Pancreas (tissue), 10 donors: ENCODE measurements around the gene KCNN3. TPM values are rescaled to one million over a fixed set of nuclear protein-coding genes. Genes with fewer than 3 reads are reported as not detected.
A peak's percentile ranks its signal among the peaks of the same experiment; 100 is the strongest.
"Not testable (repeated sequence)": the region's sequence is repeated elsewhere in the genome, so short reads cannot be mapped to it uniquely, and the experiment has no call there.

ENCODE experiments used
- ATAC-seq, 4 donors: fragments of 200-7000 bp; cut with Tn5 transposase; one replicate each; pipeline versions ENCODE4 v1.8.0 to v1.9.1; 2020; ENCODE audit warnings: mild to moderate bottlenecking in 4 of 4, moderate library complexity in 4 of 4
- DNase-seq, 6 donors: peaks; one replicate each; pipeline ENCODE4 v3.0.0-alpha.2; 2020
- FAIRE-seq: peaks from 2 replicates; lab custom pipeline; 2012; peaks lifted over from hg19 to GRCh38; lab: Jason Lieb, UNC
- H3K27ac ChIP-seq, 4 donors: fragments of 200-600 bp; sonication (generic); 1 replicate in 3 of 4; 2 replicates in 1 of 4; pipeline versions ENCODE4 v1.5.0 to v1.8.0; 2020
- H3K27me3 ChIP-seq, 4 donors: fragments of 200-600 bp; one replicate each; pipeline ENCODE4 v1.8.0; 2021
- H3K36me3 ChIP-seq, 3 donors: fragments of 200-600 bp; sonication (generic) in 1 of 3; one replicate each; pipeline versions ENCODE4 v1.5.0 to v1.8.0; 2020 to 2021
- H3K4me1 ChIP-seq, 3 donors: fragments of 200-600 bp; one replicate each; pipeline ENCODE4 v1.8.0; 2021
- H3K4me3 ChIP-seq, 4 donors: fragments of 200-600 bp; sonication (generic) in 2 of 4; one replicate each; pipeline versions ENCODE4 v1.5.0 to v1.8.0; 2020 to 2021
- H3K9me3 ChIP-seq, 4 donors: fragments of 200-600 bp; one replicate each; pipeline ENCODE4 v1.8.0; 2021
- CTCF ChIP-seq, 4 donors: fragments of 200-600 bp; sonication (generic) in 3 of 4; IDR thresholded peaks; one replicate each; pipeline versions ENCODE4 v1.5.0 to v1.8.0; 2021; ENCODE audit warnings: antibody characterized with exemption in 4 of 4
- WGBS, 2 donors: extraction: QIAGEN DNeasy Blood & Tissue Kit; methylation state at CpG; one replicate each; pipeline ENCODE4 v1.1.7; 2013; 5-methylcytosine and 5-hydroxymethylcytosine counted together
- intact Hi-C, 3 donors: fragments of 100-400 bp; cut with DNase I; formaldehyde crosslinking; loops; one replicate each; pipeline versions ENCODE4 v1.11.1 to v1.14.2; 2022
- polyA plus RNA-seq, 2 donors: library from polyadenylated mRNA; stranded (reverse); fragments of 200-250 nt; gene quantifications; one replicate each; pipeline ENCODE4 v1.2.3, GENCODE V29; 2013
- total RNA-seq, 6 donors: library from RNA; stranded (reverse); fragmentation: NEBNext Ultra II Directional in 4 of 6; extraction: Animal tissue kit (Norgen Biotek cat#: 25700) in 4 of 6; gene quantifications; one replicate each; pipeline versions ENCODE4 v1.2.1 to v1.2.4, GENCODE V29; 2021 to 2023
- donor health status: healthy with polysubstance abuse.
- donor health status: DM: no; HTN: no; CAD: no; lungs with moderate emphysema.
- donor health status: DM: no; HTN: no; CAD: no.
- donor health status: control.
- donor health status: control.
- donor health status: Bipolar disorder and iron deficiency.
- donor health status: DM: yes; HTN: yes; CAD: no.
- donor health status: DM: no; HTN: no; CAD: no.
- donor health status: DM: no; HTN: no; CAD: no.
- donor health status: DM: yes; HTN: yes; CAD: no.

KCNN3 gene
- total and polyA plus RNA-seq, 8 donors: 0.11 to 1.0 (median 0.33) TPM

- DNase-seq (no peak), FAIRE-seq (no peak), ATAC-seq (no peak)
- Histone ChIP-seq H3K4me1 (no peaks in the 10 kb centered on the region), H3K27me3 (no peaks in the 10 kb centered on the region), H3K36me3 (no peaks in the 10 kb centered on the region), H3K4me3 (no peak overlapping the region), H3K27ac (no peak overlapping the region), H3K9me3 (no peaks in the 10 kb centered on the region)
- intact Hi-C loops: no loop called here
- no peak for TF ChIP-seq CTCF (IDR thresholded peaks at IDR 0.05)
- WGBS, 2 donors: 79 to 83% methylated on average over 5 of the region's 5 CpGs
These were observed 38.9 kb upstream of the KCNN3 start for GRCh38 chr1:154908937-154909336.

- H3K4me1 ChIP-seq, intact Hi-C loops, DNase-seq, ATAC-seq, H3K27ac ChIP-seq, H3K4me3 ChIP-seq, FAIRE-seq, H3K36me3 ChIP-seq, H3K27me3 ChIP-seq, H3K9me3 ChIP-seq: not testable (repeated sequence)
- WGBS, 2 donors: 50 to 55% methylated on average over 3 of the region's 3 CpGs
These were observed 38.0 kb upstream of the KCNN3 start for GRCh38 chr1:154908129-154908528.

GRCh38 chr1:154906621-154907081, 36.6 kb upstream of the KCNN3 start:
- intact Hi-C loops: no loop called here
- Histone ChIP-seq H3K4me3 (no peak overlapping the region), H3K27ac (no peak overlapping the region), H3K9me3 (no peaks in the 10 kb centered on the region), H3K27me3 (no peaks in the 10 kb centered on the region), H3K4me1 (no peaks in the 10 kb centered on the region), H3K36me3 (no peaks in the 10 kb centered on the region)
- ATAC-seq (peak in 3 of 4 donors; percentile 62 to 77 (median 67)), FAIRE-seq (no peak), DNase-seq (peak in 2 of 6 donors; percentile 24 to 25)
- WGBS, 2 donors: 70 to 77% methylated on average over 7 of the region's 7 CpGs
- no peak for TF ChIP-seq CTCF (IDR thresholded peaks at IDR 0.05)

GRCh38 chr1:154902938-154903566, 33.0 kb upstream of the KCNN3 start:
- TF ChIP-seq CTCF (IDR thresholded peaks at IDR 0.05): no peak
- intact Hi-C loops: no loop called here
- no peak for ATAC-seq
- Histone ChIP-seq H3K4me3 (no peak overlapping the region), H3K9me3 (no peaks in the 10 kb centered on the region), H3K4me1 (no peaks in the 10 kb centered on the region), H3K36me3 (no peaks in the 10 kb centered on the region), H3K27me3 (no peaks in the 10 kb centered on the region), H3K27ac (no peak overlapping the region)
- WGBS, 2 donors: 43 to 62% methylated on average over 3 of the region's 3 CpGs
- FAIRE-seq: no peak
- no peak for DNase-seq

- no peak for TF ChIP-seq CTCF (IDR thresholded peaks at IDR 0.05)
These were observed 31.5 kb upstream of the KCNN3 start for GRCh38 chr1:154901591-154901990.

More at GRCh38 chr1:154901591-154901990, 31.5 kb upstream of the KCNN3 start:
- Histone ChIP-seq H3K4me3 (no peak overlapping the region), H3K27me3 (no peaks in the 10 kb centered on the region), H3K36me3 (no peaks in the 10 kb centered on the region), H3K4me1 (no peaks in the 10 kb centered on the region), H3K9me3 (no peaks in the 10 kb centered on the region), H3K27ac (no peak overlapping the region)
- FAIRE-seq (no peak), DNase-seq (no peak), ATAC-seq (no peak)
- intact Hi-C loops: no loop called here
- WGBS, 2 donors: 81 to 90% methylated on average over 1 of the region's 1 CpG
